GM08714 (cell line): ENCODE results near the gene EFEMP2.

ENCODE experiments used
- H3K4me3 ChIP-seq: fragments of 200-500 bp; sonication (Bioruptor generic); 2 replicates; pipeline ENCODE4 v1.5.1; 2014; ENCODE audit warnings: mild to moderate bottlenecking, low read length, inconsistent platforms
- ZNF274 ChIP-seq: IDR thresholded peaks from 2 replicates; pipeline ENCODE4 v1.6.1; 2012; ENCODE audit warnings: mild to moderate bottlenecking, low read depth, low read length

Gene EFEMP2

GRCh38 chr11:65869643-65870306 is 2.8 kb downstream of the EFEMP2 start:
- no peak overlapping the region for H3K4me3 ChIP-seq
- TF ChIP-seq ZNF274, result no peak

GRCh38 chr11:65868907-65869306 is 3.7 kb downstream of the EFEMP2 start:
- no peak overlapping the region for H3K4me3 ChIP-seq
- TF ChIP-seq ZNF274, result no peak

- TF ChIP-seq ZNF274, result no peak
- H3K4me3 ChIP-seq, result no peak overlapping the region
These were observed 4.4 kb downstream of the EFEMP2 start for GRCh38 chr11:65868076-65868667.

- no peak for TF ChIP-seq ZNF274
- no peak overlapping the region for H3K4me3 ChIP-seq
These were observed 5.1 kb downstream of the EFEMP2 start for GRCh38 chr11:65867284-65868071.

- no peak for TF ChIP-seq ZNF274
These were observed 5.9 kb downstream of the EFEMP2 start for GRCh38 chr11:65866509-65867283.

GRCh38 chr11:65865550-65866172 is 6.9 kb downstream of the EFEMP2 start:
- H3K4me3 ChIP-seq, result no peak overlapping the region

More at GRCh38 chr11:65866509-65867283, 5.9 kb downstream of the EFEMP2 start:
- H3K4me3 ChIP-seq, result no peak overlapping the region

GRCh38 chr11:65864706-65865471 is 7.7 kb downstream of the EFEMP2 start:
- H3K4me3 ChIP-seq, result no peak overlapping the region
- TF ChIP-seq ZNF274, result no peak

More at GRCh38 chr11:65865550-65866172, 6.9 kb downstream of the EFEMP2 start:
- TF ChIP-seq ZNF274, result no peak

GRCh38 chr11:65863889-65864705 is 8.5 kb downstream of the EFEMP2 start:
- H3K4me3 ChIP-seq, result no peak overlapping the region
- TF ChIP-seq ZNF274, result no peak

GRCh38 chr11:65862941-65863888 is 9.4 kb downstream of the EFEMP2 start:
- no peak overlapping the region for H3K4me3 ChIP-seq
- TF ChIP-seq ZNF274, result no peak

GRCh38 chr11:65862191-65862735 is 10.3 kb downstream of the EFEMP2 start:
- no peak for TF ChIP-seq ZNF274
- H3K4me3 ChIP-seq, result no peak overlapping the region; the same call in 1 of the 2 replicates
